GM19043 (cell line): ENCODE measurements around the gene GCM1.

Experiments
- ATAC-seq: cut with Tn5 transposase; IDR thresholded peaks from one replicate; pipeline ENCODE4 v1.9.1; 2021; ENCODE audit warnings: low read depth; ENCODE audit not compliant: unreplicated experiment

GCM1 gene

GRCh38 chr6:53111865-53112264 is 36.8 kb downstream of the GCM1 start:
- ATAC-seq = no peak

- ATAC-seq = no peak
Observed at GRCh38 chr6:53109612-53110011, 39.0 kb downstream of the GCM1 start.

- ATAC-seq = no peak
Observed at GRCh38 chr6:53107091-53107490, 41.5 kb downstream of the GCM1 start.

- no peak for ATAC-seq
Observed at GRCh38 chr6:53104916-53105315, 43.7 kb downstream of the GCM1 start.

- ATAC-seq = no peak
Observed at GRCh38 chr6:53103993-53104675, 44.5 kb downstream of the GCM1 start.

- ATAC-seq = no peak
Observed at GRCh38 chr6:53101006-53101405, 47.6 kb downstream of the GCM1 start.

GRCh38 chr6:53100561-53100960 is 48.1 kb downstream of the GCM1 start:
- ATAC-seq = no peak

GRCh38 chr6:53095716-53096115 is 52.9 kb downstream of the GCM1 start:
- no peak for ATAC-seq

- no peak for ATAC-seq
Observed at GRCh38 chr6:53095270-53095669, 53.4 kb downstream of the GCM1 start.

- ATAC-seq = no peak
Observed at GRCh38 chr6:53090576-53090975, 58.1 kb downstream of the GCM1 start.

GRCh38 chr6:53089948-53090347 is 58.7 kb downstream of the GCM1 start:
- ATAC-seq = no peak

GRCh38 chr6:53086302-53086701 is 62.3 kb downstream of the GCM1 start:
- no peak for ATAC-seq

GRCh38 chr6:53080813-53081212 is 67.8 kb downstream of the GCM1 start:
- no peak for ATAC-seq
